AG09319 (cell line): Measurements from ENCODE around the gene PNPO.

ENCODE experiments used
- DNase-seq: peaks from one replicate; pipeline ENCODE4 v3.0.0-alpha.2; 2010; ENCODE audit warnings: low read depth; ENCODE audit errors: extremely low read depth
- CTCF ChIP-seq: IDR thresholded peaks from 2 replicates; pipeline ENCODE4 v1.5.1; 2011; ENCODE audit warnings: low read depth, mild to moderate bottlenecking, inconsistent platforms, low read length, moderate library complexity

The PNPO gene

GRCh38 chr17:47964856-47965255 lies 23.5 kb downstream of the PNPO start:
- DNase-seq: no peak
- TF ChIP-seq CTCF: no peak

GRCh38 chr17:47966079-47966519 lies 24.7 kb downstream of the PNPO start:
- no peak for DNase-seq
- no peak for TF ChIP-seq CTCF

- no peak for DNase-seq
- TF ChIP-seq CTCF: no peak
These were observed 26.4 kb downstream of the PNPO start for GRCh38 chr17:47967607-47968252.

- TF ChIP-seq CTCF: no peak
- DNase-seq: no peak
These were observed 27.5 kb downstream of the PNPO start for GRCh38 chr17:47968836-47969235.

- DNase-seq: no peak
- TF ChIP-seq CTCF: no peak
These were observed 28.8 kb downstream of the PNPO start for GRCh38 chr17:47969930-47970724.

GRCh38 chr17:47970725-47971499 lies 29.5 kb downstream of the PNPO start, which contains the start of gene CDK5RAP3:
CDK5RAP3 (plus strand) TSS chr17:47971113; CDS start chr17:47971147, 34 bp downstream.
- TF ChIP-seq CTCF: peak; percentile 83
- peak; percentile 98 for DNase-seq
